ENCODE measurements around the gene ANTKMT.

The ANTKMT gene

GRCh38 chr16:694863-695354 lies 26.0 kb upstream of the ANTKMT start:
- no peak for TF ChIP-seq JUND (IDR thresholded peaks at IDR 0.05; ENCODE audit: low read depth)
- no peak for DNase-seq (ENCODE audit: low read depth in 1 of 2, low spot score in 1 of 2)
- in situ Hi-C loops (cut with HindIII; ENCODE audit: low pct_unique_long_range_greater_than_20kb, low sequenced_read_pairs), result no loop called here

GRCh38 chr16:695355-696089 lies 25.4 kb upstream of the ANTKMT start:
- in situ Hi-C loops (cut with HindIII; ENCODE audit: low pct_unique_long_range_greater_than_20kb, low sequenced_read_pairs), result no loop called here
- no peak for TF ChIP-seq JUND (IDR thresholded peaks at IDR 0.05; ENCODE audit: low read depth)
- no peak for DNase-seq (ENCODE audit: low read depth in 1 of 2, low spot score in 1 of 2)

DNA sequence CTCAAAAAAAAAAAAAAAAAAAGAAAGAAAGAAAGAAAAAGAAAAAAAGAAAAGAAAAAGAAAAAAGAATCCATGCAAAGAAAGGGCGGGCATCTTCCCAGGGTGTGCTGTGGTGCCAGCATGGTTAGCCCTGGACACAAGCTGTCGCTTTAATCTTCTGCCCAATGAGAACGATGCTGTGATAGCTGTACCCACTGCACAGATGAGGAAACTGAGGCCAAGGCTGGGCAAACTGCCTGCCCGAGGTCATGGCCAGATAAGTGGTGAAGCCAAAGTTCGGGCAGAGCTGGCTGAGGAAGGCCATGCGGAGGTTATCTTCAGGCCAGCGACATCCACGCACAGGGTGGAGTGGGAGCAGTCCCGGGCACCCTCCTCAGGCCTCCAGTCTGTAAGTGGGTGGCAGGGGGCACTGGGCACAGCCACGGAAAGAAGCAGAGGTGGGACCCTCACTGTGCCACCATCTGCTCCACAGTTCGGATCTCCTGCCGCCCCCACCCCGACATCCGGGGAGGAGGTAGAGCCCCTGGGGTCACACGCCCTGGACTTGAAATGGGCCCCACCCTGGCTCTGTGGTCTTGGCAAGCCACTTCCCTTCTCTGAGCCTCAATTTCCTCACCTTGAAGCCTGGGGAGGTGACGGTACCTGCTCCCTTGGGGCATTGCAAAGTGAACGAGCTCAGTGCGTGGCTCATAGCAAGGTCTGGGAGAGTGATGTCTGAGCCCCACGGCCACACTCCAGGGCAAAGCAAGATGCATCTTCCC lies 21.9 kb upstream of the ANTKMT start:
- TF ChIP-seq JUND (IDR thresholded peaks at IDR 0.05; ENCODE audit: low read depth), result no peak
- in situ Hi-C loops (cut with HindIII; ENCODE audit: low pct_unique_long_range_greater_than_20kb, low sequenced_read_pairs), result no loop called here
- no peak for DNase-seq (ENCODE audit: low read depth in 1 of 2, low spot score in 1 of 2)

GRCh38 chr16:700684-701584 lies 20.0 kb upstream of the ANTKMT start:
- peak; percentile 40 to 59 for DNase-seq (ENCODE audit: low read depth in 1 of 2, low spot score in 1 of 2)
- in situ Hi-C loops (cut with HindIII; ENCODE audit: low pct_unique_long_range_greater_than_20kb, low sequenced_read_pairs), result loop anchor here (25.0 kb wide), 1 partner anchor 286 kb away; the partner anchor contains the start of gene SOX8
- TF ChIP-seq JUND (IDR thresholded peaks at IDR 0.05; ENCODE audit: low read depth), result no peak

GRCh38 chr16:702341-702740 lies 18.6 kb upstream of the ANTKMT start:
- in situ Hi-C loops (cut with HindIII; ENCODE audit: low pct_unique_long_range_greater_than_20kb, low sequenced_read_pairs), result loop anchor here (25.0 kb wide), 1 partner anchor 285 kb away; the partner anchor contains the start of gene SOX8
- no peak for TF ChIP-seq JUND (IDR thresholded peaks at IDR 0.05; ENCODE audit: low read depth)
- no peak for DNase-seq (ENCODE audit: low read depth in 1 of 2, low spot score in 1 of 2)

DNA sequence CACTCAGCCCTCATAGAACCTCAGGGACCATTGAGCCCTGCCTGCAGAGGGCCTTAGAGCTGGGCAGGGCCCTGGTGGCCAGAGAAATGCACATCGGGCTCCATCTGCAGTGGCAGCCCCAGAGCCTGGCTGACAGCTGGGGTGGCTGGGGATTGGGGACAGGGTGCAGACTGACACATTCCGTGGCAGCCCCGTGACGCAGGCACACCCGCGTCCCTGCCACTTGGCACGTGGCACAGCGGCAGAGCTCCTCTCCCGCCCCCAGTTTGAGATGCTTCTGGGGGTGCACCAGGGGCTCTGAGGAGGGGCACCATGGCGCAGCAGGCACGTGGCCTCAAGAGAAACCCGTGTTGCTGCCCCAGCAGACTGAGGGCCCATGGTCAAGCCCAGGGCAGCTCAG lies 17.5 kb upstream of the ANTKMT start:
- no peak for DNase-seq (ENCODE audit: low read depth in 1 of 2, low spot score in 1 of 2)
- in situ Hi-C loops (cut with HindIII; ENCODE audit: low pct_unique_long_range_greater_than_20kb, low sequenced_read_pairs), result loop anchor here (25.0 kb wide), 1 partner anchor 284 kb away; the partner anchor contains the start of gene SOX8
- TF ChIP-seq JUND (IDR thresholded peaks at IDR 0.05; ENCODE audit: low read depth), result no peak

- in situ Hi-C loops (cut with HindIII; ENCODE audit: low pct_unique_long_range_greater_than_20kb, low sequenced_read_pairs), result loop anchor here (25.0 kb wide), 1 partner anchor 283 kb away; the partner anchor contains the start of gene SOX8
- no peak for DNase-seq (ENCODE audit: low read depth in 1 of 2, low spot score in 1 of 2)
- no peak for TF ChIP-seq JUND (IDR thresholded peaks at IDR 0.05; ENCODE audit: low read depth)
These were observed 16.9 kb upstream of the ANTKMT start for GRCh38 chr16:704047-704446.

- no peak for DNase-seq (ENCODE audit: low read depth in 1 of 2, low spot score in 1 of 2)
- in situ Hi-C loops (cut with HindIII; ENCODE audit: low pct_unique_long_range_greater_than_20kb, low sequenced_read_pairs), result loop anchor here (25.0 kb wide), 1 partner anchor 283 kb away; the partner anchor contains the start of gene SOX8
- no peak for TF ChIP-seq JUND (IDR thresholded peaks at IDR 0.05; ENCODE audit: low read depth)
These were observed 16.2 kb upstream of the ANTKMT start for GRCh38 chr16:704552-705380.

DNA sequence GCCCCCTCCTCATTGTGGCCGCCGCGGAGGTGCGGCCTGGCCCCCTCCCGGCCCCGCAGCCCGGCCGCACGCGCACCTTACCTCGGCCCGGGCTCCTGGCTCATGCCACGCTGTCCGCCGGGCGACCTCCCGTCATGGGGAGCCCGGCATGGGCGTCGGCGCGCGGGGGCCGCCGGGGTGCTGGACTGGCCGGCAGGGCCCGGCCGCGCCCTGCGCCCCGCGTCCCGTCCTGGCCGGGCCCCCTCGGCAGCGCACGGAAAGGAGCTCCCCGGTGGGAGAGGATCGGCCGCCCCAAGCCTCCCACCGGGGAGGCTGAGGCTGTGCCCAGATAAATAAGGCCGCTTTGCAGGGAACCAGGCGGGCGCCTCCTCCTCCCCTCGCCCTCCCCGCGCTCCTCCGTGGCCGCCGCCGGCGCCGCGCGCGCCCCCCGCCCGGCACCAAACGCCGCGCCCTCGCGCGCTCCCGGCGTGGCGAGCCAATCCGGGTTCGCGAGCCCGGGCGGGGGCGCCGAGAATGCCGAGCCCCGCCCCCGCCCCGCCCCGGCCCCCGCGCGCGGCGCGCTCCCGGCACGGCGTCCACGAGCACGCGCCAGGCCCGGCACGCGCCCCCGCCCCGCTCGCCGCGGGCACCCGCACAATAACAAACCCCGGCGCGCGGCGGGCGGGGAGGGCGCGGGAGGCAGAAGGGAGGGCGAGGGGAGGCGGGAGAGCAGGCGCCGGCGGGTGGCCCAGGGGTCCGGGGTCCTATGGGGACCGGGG lies 15.3 kb upstream of the ANTKMT start, which contains the start of gene FBXL16:
TSS of gene FBXL16 (minus strand) at position 371 of the 758 bp plus-strand sequence. CDS start 8,396 bp downstream, outside the sequence.
- no peak for TF ChIP-seq JUND (IDR thresholded peaks at IDR 0.05; ENCODE audit: low read depth)
- peak; percentile 87 to 94 for DNase-seq (ENCODE audit: low read depth in 1 of 2, low spot score in 1 of 2)
- in situ Hi-C loops (cut with HindIII; ENCODE audit: low pct_unique_long_range_greater_than_20kb, low sequenced_read_pairs), result loop anchor here (25.0 kb wide), 1 partner anchor 282 kb away; the partner anchor contains the start of gene SOX8

DNA sequence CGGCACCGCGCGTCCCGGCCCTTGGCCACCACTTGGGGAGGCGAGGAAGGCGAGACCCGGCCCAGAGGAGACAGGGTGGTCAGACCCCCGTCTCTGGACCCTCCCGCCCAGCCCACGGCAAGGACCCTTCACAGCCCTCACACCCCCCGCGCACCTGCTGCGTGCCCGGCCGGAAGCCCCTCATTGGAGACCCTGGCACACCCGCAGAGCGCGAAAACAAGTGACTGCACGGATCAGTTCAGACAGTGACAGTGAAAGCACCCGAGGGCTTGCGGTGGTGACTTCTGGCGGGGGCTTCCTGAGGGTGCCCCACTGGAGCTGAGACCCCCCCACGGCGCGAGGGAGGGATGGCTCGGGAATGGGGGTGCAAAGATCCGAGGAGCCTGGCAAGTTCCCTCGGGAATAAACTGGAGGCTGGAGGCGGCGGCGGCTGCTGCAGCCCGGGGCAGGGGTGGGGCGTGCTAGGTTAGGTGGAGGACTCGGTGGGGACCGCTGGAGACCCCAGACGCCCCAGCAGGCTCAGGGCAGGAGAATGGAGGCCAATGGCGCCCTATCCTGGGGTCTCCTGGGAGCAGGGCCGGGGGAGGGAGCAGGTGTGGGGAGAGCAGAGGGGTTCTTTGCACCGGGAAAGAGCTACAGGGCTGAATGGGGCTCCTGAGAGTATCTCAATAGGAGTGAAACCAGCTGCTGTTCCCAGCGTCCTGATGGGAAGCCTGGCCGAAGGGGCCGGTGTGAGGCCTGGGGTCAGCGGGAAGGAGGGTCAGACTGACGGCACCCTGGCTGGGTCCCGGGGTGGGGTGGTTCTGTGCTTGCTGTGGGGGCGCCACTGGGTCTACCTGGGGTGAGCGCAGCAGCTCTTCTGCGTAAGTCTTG lies 14.5 kb upstream of the ANTKMT start:
- in situ Hi-C loops (cut with HindIII; ENCODE audit: low pct_unique_long_range_greater_than_20kb, low sequenced_read_pairs), result loop anchor here (25.0 kb wide), 1 partner anchor 281 kb away; the partner anchor contains the start of gene SOX8
- DNase-seq (ENCODE audit: low read depth in 1 of 2, low spot score in 1 of 2), result no peak

More for the DNA sequence above, 14.5 kb upstream of the ANTKMT start:
- no peak for TF ChIP-seq JUND (IDR thresholded peaks at IDR 0.05; ENCODE audit: low read depth)

Data from T47D (cell line).